ENCODE data around the gene KIF26A.

Gene KIF26A

GRCh38 chr14:104189629-104190335 lies 51.4 kb downstream of the KIF26A start:
- Histone ChIP-seq H3K79me2 (ENCODE audit: low read length) (no peaks in the 10 kb centered on the region), H3K4me2 (ENCODE audit: low read length) (no peak overlapping the region), H3K9ac (ENCODE audit: low read length) (no peak overlapping the region), H3K4me1 (ENCODE audit: low read length) (no peaks in the 10 kb centered on the region), H3K27ac (ENCODE audit: low read length) (no peak overlapping the region), H4K20me1 (ENCODE audit: insufficient read depth, low read length) (no peaks in the 10 kb centered on the region), H3K4me3 (ENCODE audit: low read length) (no peak overlapping the region), H3K27me3 (ENCODE audit: low read depth, low read length) (no peaks in the 10 kb centered on the region), H3K36me3 (replicated peaks; ENCODE audit: low read depth, low read length) (no peaks in the 10 kb centered on the region), H3K9me3 (ENCODE audit: insufficient read depth, low read length) (no peaks in the 10 kb centered on the region), H2AFZ (ENCODE audit: low read depth, low read length) (no peak overlapping the region)
- TF ChIP-seq EZH2phosphoT487 (IDR thresholded peaks at IDR 0.05; ENCODE audit: low read depth) (no peak), CTCF (IDR thresholded peaks at IDR 0.05; ENCODE audit: low read depth, low read length) (no peak)

GRCh38 chr14:104190396-104191000 lies 52.1 kb downstream of the KIF26A start:
- Histone ChIP-seq H3K9me3 (ENCODE audit: insufficient read depth, low read length) (no peaks in the 10 kb centered on the region), H3K79me2 (ENCODE audit: low read length) (no peaks in the 10 kb centered on the region), H3K27ac (ENCODE audit: low read length) (no peak overlapping the region)

GRCh38 chr14:104191409-104191997 lies 53.1 kb downstream of the KIF26A start:
- Histone ChIP-seq H3K36me3 (replicated peaks; ENCODE audit: low read depth, low read length) (no peaks in the 10 kb centered on the region), H4K20me1 (ENCODE audit: insufficient read depth, low read length) (no peaks in the 10 kb centered on the region), H3K4me2 (ENCODE audit: low read length) (no peak overlapping the region), H3K27ac (ENCODE audit: low read length) (no peak overlapping the region), H3K79me2 (ENCODE audit: low read length) (no peaks in the 10 kb centered on the region), H3K4me3 (ENCODE audit: low read length) (no peak overlapping the region), H3K9me3 (ENCODE audit: insufficient read depth, low read length) (no peaks in the 10 kb centered on the region), H3K4me1 (ENCODE audit: low read length) (no peaks in the 10 kb centered on the region), H2AFZ (ENCODE audit: low read depth, low read length) (no peak overlapping the region), H3K27me3 (ENCODE audit: low read depth, low read length) (no peaks in the 10 kb centered on the region), H3K9ac (ENCODE audit: low read length) (no peak overlapping the region)
- TF ChIP-seq CTCF (IDR thresholded peaks at IDR 0.05; ENCODE audit: low read depth, low read length) (no peak), EZH2phosphoT487 (IDR thresholded peaks at IDR 0.05; ENCODE audit: low read depth) (no peak)

More at GRCh38 chr14:104190396-104191000, 52.1 kb downstream of the KIF26A start:
- H2AFZ ChIP-seq (ENCODE audit: low read depth, low read length): no peak overlapping the region
- H4K20me1 ChIP-seq (ENCODE audit: insufficient read depth, low read length): no peaks in the 10 kb centered on the region
- no peaks in the 10 kb centered on the region for H3K4me1 ChIP-seq (ENCODE audit: low read length)
- H3K4me2 ChIP-seq (ENCODE audit: low read length): no peak overlapping the region
- H3K4me3 ChIP-seq (ENCODE audit: low read length): no peak overlapping the region
- no peaks in the 10 kb centered on the region for H3K27me3 ChIP-seq (ENCODE audit: low read depth, low read length)
- TF ChIP-seq CTCF (IDR thresholded peaks at IDR 0.05; ENCODE audit: low read depth, low read length) (no peak), EZH2phosphoT487 (IDR thresholded peaks at IDR 0.05; ENCODE audit: low read depth) (no peak)
- no peaks in the 10 kb centered on the region for H3K36me3 ChIP-seq (replicated peaks; ENCODE audit: low read depth, low read length)
- H3K9ac ChIP-seq (ENCODE audit: low read length): no peak overlapping the region

- Histone ChIP-seq H3K9me3 (ENCODE audit: insufficient read depth, low read length) (no peaks in the 10 kb centered on the region), H3K27ac (ENCODE audit: low read length) (no peak overlapping the region), H2AFZ (ENCODE audit: low read depth, low read length) (no peak overlapping the region), H4K20me1 (ENCODE audit: insufficient read depth, low read length) (no peaks in the 10 kb centered on the region), H3K4me3 (ENCODE audit: low read length) (no peak overlapping the region), H3K9ac (ENCODE audit: low read length) (no peak overlapping the region), H3K27me3 (ENCODE audit: low read depth, low read length) (peaks cover 3% of the 10 kb centered on the region; the same call in 1 of the 2 replicates), H3K79me2 (ENCODE audit: low read length) (no peaks in the 10 kb centered on the region), H3K36me3 (replicated peaks; ENCODE audit: low read depth, low read length) (no peaks in the 10 kb centered on the region), H3K4me1 (ENCODE audit: low read length) (no peaks in the 10 kb centered on the region), H3K4me2 (ENCODE audit: low read length) (no peak overlapping the region)
- TF ChIP-seq EZH2phosphoT487 (IDR thresholded peaks at IDR 0.05; ENCODE audit: low read depth) (no peak), CTCF (IDR thresholded peaks at IDR 0.05; ENCODE audit: low read depth, low read length) (no peak)
These were observed 53.9 kb downstream of the KIF26A start for GRCh38 chr14:104192146-104192882.

Data from OCI-LY3 (cell line).